Choroid plexus epithelial cell (primary cell): ENCODE results near the gene CIRBP.

Source experiments
- DNase-seq: peaks from one replicate; pipeline ENCODE4 v3.0.0-alpha.2; 2010; ENCODE audit warnings: low read depth
- H3K4me3 ChIP-seq: 2 replicates; pipeline ENCODE4 v1.5.1; 2011; ENCODE audit warnings: low read depth, mild to moderate bottlenecking, control low read depth, low read length, moderate library complexity
- TF ChIP-seq, protein P1 (sequence below): conservative IDR thresholded peaks from 2 replicates; pipeline ENCODE4 v1.5.1; 2011; ENCODE audit warnings: low read depth, mild to moderate bottlenecking, control low read depth, inconsistent platforms, low read length, moderate library complexity

Gene CIRBP

GRCh38 chr19:1236576-1236975 lies 32.6 kb upstream of the CIRBP start:
- peak overlapping the region; percentile 70 for H3K4me3 ChIP-seq

DNA sequence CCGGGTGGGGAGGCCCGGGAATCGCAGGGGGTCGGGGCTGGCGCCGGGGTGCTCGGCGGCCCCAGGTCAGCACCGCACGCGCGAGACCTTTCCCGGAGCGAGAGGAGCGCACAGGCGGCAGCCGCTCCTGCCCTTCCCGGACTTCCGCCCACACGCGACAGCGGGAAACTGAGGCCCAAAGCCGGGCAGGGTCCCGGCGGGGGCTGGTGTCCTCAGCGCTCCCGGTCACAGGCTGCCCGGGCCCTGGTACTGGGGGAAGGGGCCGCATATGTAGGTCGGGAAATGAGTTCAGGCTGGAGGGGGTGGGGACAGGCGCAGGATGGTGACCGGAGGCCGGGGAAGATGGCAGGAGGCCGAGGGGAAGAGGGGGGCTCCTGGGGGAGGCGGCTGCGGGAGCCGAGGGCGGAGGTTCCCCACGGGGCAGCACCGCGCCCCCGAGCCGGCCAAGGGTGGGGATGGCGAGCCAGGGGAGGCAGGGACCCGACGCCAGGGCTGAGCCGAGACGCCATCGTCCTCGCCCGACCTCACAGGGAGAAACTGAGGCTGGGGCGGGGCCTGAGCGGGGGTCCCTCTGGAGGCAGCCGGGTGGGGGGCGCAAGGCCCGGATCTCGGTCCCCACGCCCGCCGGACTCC lies 32.0 kb upstream of the CIRBP start:
- no peak for DNase-seq
- H3K4me3 ChIP-seq, result peak overlapping the region; percentile 70

More at GRCh38 chr19:1236576-1236975, 32.6 kb upstream of the CIRBP start:
- TF ChIP-seq, protein P1, sequence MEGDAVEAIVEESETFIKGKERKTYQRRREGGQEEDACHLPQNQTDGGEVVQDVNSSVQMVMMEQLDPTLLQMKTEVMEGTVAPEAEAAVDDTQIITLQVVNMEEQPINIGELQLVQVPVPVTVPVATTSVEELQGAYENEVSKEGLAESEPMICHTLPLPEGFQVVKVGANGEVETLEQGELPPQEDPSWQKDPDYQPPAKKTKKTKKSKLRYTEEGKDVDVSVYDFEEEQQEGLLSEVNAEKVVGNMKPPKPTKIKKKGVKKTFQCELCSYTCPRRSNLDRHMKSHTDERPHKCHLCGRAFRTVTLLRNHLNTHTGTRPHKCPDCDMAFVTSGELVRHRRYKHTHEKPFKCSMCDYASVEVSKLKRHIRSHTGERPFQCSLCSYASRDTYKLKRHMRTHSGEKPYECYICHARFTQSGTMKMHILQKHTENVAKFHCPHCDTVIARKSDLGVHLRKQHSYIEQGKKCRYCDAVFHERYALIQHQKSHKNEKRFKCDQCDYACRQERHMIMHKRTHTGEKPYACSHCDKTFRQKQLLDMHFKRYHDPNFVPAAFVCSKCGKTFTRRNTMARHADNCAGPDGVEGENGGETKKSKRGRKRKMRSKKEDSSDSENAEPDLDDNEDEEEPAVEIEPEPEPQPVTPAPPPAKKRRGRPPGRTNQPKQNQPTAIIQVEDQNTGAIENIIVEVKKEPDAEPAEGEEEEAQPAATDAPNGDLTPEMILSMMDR, result no peak
- no peak for DNase-seq

DNA sequence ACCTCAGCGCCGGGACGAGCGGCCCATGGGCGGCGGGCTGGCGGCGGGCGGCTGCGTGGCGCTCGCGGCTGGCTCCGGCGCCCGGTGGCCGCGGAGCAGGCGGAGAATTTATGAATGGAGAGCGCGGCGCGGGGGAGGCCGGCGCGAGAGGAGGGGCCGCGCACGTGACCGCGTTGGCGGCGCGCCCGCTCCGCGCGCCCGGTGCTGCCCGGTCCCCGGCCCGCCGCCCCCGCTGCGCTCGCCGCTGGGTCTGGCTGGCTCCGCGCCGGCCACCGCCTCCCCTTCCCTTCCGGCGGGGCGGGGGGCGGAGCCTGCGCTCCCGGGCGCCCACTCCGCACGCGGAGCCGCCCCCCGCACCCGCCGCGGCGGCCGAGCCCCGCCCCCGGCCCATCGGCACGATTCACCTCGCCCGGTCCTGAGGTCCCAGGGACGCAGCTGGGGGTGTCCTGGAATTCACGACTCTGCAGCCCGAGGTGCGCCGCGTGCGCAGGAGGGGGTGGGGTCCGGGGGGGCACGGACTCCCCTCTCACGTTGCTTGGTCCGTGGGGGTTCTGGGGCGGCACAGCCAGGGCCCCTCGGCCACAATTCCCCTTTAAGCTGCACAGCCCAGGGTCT lies 31.3 kb upstream of the CIRBP start, which contains the start of gene CBARP:
TSS of gene CBARP (minus strand) at position 252 of the 615 bp plus-strand sequence. CDS start 1,905 bp downstream, outside the sequence.
- H3K4me3 ChIP-seq, result peak within 1 kb of the TSS; percentile 70
- TF ChIP-seq, protein P1, result no peak
- peak; percentile 24 for DNase-seq

More for the DNA sequence above, 32.0 kb upstream of the CIRBP start:
- TF ChIP-seq, protein P1, result no peak

GRCh38 chr19:1238369-1239303 lies 30.5 kb upstream of the CIRBP start:
- TF ChIP-seq, protein P1, result no peak
- H3K4me3 ChIP-seq, result peak overlapping the region; percentile 70
- DNase-seq, result no peak

- H3K4me3 ChIP-seq, result no peak overlapping the region
- no peak for DNase-seq
- TF ChIP-seq, protein P1, result no peak
Measured at GRCh38 chr19:1239420-1239795, 29.7 kb upstream of the CIRBP start.

DNA sequence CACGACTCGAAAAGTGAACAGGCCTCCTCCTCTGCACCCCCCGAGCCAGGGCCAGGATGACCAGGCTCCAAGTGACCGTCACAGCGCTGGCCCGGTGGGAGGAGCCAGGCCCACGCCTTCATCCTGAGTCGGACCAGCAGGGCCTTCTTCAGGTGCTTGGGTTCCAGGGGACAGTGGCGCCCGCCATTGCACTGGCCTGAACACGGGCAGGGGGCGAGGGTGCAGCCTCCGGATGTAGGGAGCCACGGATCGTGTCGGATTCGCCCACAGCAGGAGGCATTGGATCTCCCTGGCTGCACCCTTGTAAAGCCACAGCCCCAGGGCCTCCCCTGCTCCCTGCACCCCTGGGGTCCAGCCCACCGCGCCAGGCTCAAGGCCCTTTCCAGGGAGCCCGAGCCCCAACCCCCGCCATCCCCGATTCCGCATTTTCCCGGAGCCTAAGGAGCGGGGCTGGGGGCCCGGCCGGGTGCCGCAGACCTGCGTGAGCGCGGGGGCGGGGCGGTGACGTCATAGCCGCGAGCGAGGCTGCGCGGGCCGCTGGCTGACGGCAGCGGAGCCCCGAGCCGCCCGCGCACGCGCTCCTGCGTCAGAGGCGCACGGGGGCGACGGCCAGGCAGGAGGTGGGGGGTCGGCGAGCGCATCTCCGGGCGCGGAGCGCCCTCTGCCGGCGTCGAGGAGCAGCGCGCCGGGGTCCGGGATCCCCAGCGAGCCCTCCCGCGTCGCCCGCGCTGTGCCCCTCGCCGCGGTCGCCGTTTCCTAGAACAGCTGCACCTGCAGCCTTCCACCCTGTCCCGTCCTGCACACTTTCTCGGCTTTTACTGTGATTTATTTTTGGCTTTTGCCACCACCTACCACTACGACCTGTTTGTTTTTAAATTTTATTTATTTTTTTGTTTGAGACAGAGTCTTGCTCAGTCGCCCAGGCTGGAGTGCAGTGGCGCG lies 29.1 kb upstream of the CIRBP start:
- TF ChIP-seq, protein P1, result peak; percentile 57
- peak; percentile 93 for DNase-seq
- H3K4me3 ChIP-seq, result peak overlapping the region; percentile 57
